Retinal pigment epithelial cell (primary cell): Measurements from ENCODE around the gene HPSE.
"Not testable (repeated sequence)": the region's sequence is repeated elsewhere in the genome, so short reads cannot be mapped to it uniquely, and the experiment has no call there.

Source experiments
- DNase-seq: peaks from one replicate; pipeline ENCODE4 v3.0.0-alpha.2; 2010; ENCODE audit warnings: low read depth
- H3K4me3 ChIP-seq: 2 replicates; pipeline ENCODE4 v1.5.1; 2011; ENCODE audit warnings: mild to moderate bottlenecking, low read length, control low read depth, moderate library complexity
- TF ChIP-seq, protein P1 (sequence below): conservative IDR thresholded peaks from 2 replicates; pipeline ENCODE4 v1.5.1; 2011; ENCODE audit warnings: low read depth, low read length, control low read depth, inconsistent platforms

The HPSE gene

GRCh38 chr4:83297548-83298260, 36.9 kb downstream of the HPSE start:
- no peak overlapping the region for H3K4me3 ChIP-seq
- no peak for DNase-seq
- TF ChIP-seq, protein P1, sequence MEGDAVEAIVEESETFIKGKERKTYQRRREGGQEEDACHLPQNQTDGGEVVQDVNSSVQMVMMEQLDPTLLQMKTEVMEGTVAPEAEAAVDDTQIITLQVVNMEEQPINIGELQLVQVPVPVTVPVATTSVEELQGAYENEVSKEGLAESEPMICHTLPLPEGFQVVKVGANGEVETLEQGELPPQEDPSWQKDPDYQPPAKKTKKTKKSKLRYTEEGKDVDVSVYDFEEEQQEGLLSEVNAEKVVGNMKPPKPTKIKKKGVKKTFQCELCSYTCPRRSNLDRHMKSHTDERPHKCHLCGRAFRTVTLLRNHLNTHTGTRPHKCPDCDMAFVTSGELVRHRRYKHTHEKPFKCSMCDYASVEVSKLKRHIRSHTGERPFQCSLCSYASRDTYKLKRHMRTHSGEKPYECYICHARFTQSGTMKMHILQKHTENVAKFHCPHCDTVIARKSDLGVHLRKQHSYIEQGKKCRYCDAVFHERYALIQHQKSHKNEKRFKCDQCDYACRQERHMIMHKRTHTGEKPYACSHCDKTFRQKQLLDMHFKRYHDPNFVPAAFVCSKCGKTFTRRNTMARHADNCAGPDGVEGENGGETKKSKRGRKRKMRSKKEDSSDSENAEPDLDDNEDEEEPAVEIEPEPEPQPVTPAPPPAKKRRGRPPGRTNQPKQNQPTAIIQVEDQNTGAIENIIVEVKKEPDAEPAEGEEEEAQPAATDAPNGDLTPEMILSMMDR, result no peak

DNA sequence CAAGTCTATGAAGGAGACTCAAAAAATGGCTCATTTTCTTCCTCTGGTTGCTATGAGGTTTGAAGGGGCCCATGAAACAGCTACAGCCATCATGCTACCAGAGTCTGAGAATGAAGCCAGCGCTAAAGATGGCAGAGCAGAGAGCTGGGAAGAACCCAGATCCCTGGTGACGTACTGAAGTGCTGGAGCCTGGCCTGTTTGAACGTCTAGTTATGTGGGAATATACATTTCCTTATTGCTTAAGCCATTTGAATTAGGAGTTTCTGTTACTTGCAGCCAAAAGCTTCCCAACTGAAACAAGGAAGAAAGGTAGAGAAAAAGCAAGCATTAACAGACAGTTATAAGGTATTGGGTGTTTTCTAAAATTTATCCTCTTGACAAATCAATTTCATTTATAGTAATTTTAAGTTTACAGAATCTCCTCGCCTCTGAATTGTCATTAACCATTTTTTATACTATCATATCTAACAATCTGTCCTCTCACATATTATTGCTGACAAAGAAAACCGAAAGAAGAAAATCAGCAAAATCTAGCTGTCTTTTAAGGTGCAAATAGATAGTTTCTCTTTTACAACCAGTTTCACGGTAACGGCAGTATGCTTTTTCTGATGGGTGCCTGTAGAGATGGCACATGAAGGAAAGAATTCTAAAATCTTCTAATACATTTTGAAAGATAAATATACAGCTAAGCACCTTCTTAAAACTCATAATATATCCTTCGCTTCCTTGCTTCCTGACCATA, 41.2 kb downstream of the HPSE start:
- DNase-seq, result no peak
- H3K4me3 ChIP-seq, result no peak overlapping the region
- TF ChIP-seq, protein P1, result no peak

DNA sequence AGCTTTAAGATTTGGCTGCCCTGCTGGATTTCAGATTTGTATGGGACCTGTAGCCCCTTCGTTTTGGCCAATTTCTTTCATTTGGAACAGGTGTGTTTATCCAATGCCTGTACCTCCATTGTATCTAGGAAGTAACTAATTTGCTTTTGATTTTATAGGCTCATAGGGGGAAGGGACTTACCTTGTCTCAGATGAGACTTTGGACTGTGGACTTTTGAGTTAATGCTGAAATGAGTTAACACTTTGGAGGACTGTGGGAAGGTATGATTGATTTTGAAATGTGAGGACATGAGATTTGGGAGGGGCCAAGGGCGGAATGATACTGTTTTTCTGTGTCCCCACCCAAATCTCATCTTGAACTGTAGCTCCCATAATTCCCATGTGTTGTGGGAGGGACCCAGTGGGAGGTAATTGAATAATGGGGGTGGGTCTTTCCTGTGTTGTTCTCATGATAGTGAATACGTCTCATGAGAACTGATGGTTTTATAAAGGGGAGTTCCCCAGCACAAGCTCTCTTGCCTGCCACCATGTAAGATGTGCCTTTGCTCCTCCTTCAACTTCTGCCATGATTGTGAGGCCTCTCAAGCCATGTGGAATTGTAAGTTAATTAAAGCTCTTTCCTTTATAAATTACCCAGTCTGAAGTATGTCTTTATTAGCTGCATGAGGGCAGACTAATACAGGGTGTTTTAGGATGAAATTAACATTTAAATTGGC, 44.4 kb downstream of the HPSE start:
- not testable (repeated sequence) for DNase-seq, H3K4me3 ChIP-seq

DNA sequence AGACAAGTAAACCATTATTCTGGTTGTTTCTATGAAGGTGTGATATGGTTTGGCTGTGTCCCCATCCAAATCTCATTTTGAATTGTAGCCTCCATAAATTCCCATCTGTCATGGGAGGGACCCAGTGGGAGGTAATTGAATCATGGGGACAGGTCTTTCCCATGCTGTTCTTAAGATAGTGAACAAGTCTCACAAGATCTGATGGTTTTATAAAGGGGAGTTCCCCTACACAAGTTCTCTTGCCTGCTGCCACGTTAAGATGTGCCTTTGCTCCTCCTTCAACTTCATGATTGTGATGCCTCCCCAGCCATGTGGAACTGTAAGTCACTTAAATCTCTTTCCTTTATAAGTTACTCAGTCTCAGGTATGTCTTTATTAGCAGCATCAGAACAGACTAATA, 46.3 kb downstream of the HPSE start:
- DNase-seq, H3K4me3 ChIP-seq: not testable (repeated sequence)

DNA sequence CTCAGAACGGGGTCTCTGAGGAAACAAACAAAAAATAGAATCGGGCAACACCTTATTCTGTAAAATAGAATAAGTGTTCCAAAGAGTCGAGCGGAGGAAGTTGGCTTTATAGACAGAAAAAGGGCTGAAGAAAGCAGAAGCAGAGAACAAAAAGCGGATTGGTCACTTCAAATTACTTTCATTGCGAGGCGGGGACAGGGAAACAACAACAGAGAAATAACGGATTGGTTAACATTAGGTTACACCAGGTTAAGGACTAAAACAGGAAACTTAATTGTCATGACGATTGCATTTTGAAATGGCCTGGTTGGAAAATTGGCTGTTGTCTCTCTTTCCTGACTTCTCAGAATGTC, 49.6 kb downstream of the HPSE start:
- TF ChIP-seq, protein P1, result no peak
- DNase-seq, result no peak
- H3K4me3 ChIP-seq, result peak overlapping the region; percentile 78

GRCh38 chr4:83284193-83285054, 50.2 kb downstream of the HPSE start, which contains the start of gene COQ2:
COQ2 (minus strand) TSS chr4:83284798; CDS start chr4:83284764, 34 bp downstream.
- TF ChIP-seq, protein P1, result no peak

DNA sequence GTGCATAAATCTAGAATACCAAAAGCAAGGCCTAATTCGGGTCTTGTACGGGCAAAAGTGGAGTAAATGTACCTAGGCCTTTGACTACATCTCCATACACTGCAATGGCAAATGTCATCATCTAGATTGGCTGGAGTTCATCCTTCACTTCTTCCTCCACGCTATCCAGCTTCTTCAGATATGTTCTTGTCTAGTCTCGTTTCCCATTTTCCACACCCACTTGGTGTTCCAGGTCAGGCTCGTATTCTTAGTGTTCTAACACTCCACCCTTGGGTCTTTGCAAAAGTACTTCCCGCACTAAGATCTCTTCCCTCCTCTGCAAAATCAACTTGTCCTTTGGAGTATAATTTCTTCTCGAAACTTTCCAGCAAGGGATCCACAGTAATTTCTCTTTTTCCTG, 51.5 kb downstream of the HPSE start:
- TF ChIP-seq, protein P1, result no peak
- DNase-seq, result no peak
- H3K4me3 ChIP-seq, result no peak overlapping the region

More at GRCh38 chr4:83284193-83285054, 50.2 kb downstream of the HPSE start, which contains the start of gene COQ2:
- DNase-seq, result peak; percentile 78
- peak within 1 kb of the TSS; percentile 78 for H3K4me3 ChIP-seq
